ENCODE results near the gene EXT2. TPM values are rescaled to one million over a fixed set of nuclear protein-coding genes. Genes with fewer than 3 reads are reported as not detected.

EXT2 gene
- total and polyA plus RNA-seq, 8 donors, result 14.4 to 36.3 (median 24.9) TPM

GRCh38 chr11:44097821-44098220 lies 2.3 kb downstream of the EXT2 start:
- TF ChIP-seq, protein P1, sequence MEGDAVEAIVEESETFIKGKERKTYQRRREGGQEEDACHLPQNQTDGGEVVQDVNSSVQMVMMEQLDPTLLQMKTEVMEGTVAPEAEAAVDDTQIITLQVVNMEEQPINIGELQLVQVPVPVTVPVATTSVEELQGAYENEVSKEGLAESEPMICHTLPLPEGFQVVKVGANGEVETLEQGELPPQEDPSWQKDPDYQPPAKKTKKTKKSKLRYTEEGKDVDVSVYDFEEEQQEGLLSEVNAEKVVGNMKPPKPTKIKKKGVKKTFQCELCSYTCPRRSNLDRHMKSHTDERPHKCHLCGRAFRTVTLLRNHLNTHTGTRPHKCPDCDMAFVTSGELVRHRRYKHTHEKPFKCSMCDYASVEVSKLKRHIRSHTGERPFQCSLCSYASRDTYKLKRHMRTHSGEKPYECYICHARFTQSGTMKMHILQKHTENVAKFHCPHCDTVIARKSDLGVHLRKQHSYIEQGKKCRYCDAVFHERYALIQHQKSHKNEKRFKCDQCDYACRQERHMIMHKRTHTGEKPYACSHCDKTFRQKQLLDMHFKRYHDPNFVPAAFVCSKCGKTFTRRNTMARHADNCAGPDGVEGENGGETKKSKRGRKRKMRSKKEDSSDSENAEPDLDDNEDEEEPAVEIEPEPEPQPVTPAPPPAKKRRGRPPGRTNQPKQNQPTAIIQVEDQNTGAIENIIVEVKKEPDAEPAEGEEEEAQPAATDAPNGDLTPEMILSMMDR (IDR thresholded peaks at IDR 0.05), result no peak
- Histone ChIP-seq H3K36me3 (no peaks in the 10 kb centered on the region), H3K4me3 (no peak overlapping the region), H3K4me1 (peaks cover 5 to 11% (median 7%) of the 10 kb centered on the region in 3 donors), H3K9me3 (no peaks in the 10 kb centered on the region), H3K27me3 (no peaks in the 10 kb centered on the region), H3K27ac (no peak overlapping the region)
- WGBS, 2 donors, result 83 to 90% methylated on average over 2 of the region's 2 CpGs
- DNase-seq, result no peak
- FAIRE-seq, result no peak
- intact Hi-C loops (cut with DNase I), result loop anchor here in 1 of 3 donors (10.0 kb wide), 1 partner anchor 437 kb away; no protein-coding TSS in a partner anchor
- ATAC-seq, result no peak

- ATAC-seq (no peak), DNase-seq (no peak), FAIRE-seq (no peak)
- Histone ChIP-seq H3K4me1 (peaks cover 0 to 7% (median 6%) of the 10 kb centered on the region in 3 donors), H3K27me3 (no peaks in the 10 kb centered on the region), H3K36me3 (no peaks in the 10 kb centered on the region), H3K4me3 (no peak overlapping the region), H3K27ac (no peak overlapping the region), H3K9me3 (no peaks in the 10 kb centered on the region)
- intact Hi-C loops (cut with DNase I), result loop anchor here in 1 of 3 donors (10.0 kb wide), 1 partner anchor 434 kb away; no protein-coding TSS in a partner anchor
- TF ChIP-seq, protein P1 (IDR thresholded peaks at IDR 0.05), result no peak
- 72 to 88% methylated on average over 2 of the region's 2 CpGs for WGBS, 2 donors
Observed at GRCh38 chr11:44101098-44101497, 5.6 kb downstream of the EXT2 start.

DNA sequence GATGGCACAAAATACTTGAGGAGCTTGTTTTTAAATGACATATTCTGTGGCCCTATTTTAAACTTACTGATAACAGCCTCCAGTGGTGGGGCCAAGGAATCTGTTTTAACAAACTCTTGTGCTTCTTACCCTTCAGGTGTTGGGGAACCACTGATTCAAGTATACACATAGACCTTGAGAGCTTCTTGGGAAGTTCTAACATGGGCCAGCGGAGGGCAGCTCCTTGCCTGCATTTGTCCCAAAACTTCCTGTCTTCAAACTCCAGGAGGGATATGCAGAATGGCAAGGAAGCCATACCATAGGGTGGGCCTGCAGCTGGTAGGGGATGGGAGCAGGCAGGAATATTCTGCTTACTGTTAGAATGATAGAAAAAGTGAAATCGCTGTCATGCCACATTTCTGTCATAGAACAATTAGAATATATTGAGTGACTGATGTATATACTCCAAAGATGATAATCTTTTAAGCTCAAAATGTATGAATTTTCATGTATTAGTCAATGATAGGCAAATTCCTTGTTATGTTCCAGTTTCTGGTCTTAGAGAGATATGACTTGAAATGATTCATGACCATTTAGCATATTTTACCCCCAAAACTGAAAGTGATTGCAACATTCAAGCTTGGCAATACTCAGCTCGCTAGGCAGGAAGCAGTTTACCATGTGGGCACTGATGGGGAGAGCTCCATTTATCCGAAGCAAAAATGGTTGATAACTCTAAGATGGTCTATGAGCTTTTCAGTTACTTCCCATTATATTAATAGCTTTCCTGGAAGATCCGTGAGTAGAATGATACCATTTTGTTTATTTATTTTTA lies 9.2 kb downstream of the EXT2 start:
- FAIRE-seq (no peak), DNase-seq (no peak), ATAC-seq (no peak)
- Histone ChIP-seq H3K27me3 (no peaks in the 10 kb centered on the region), H3K27ac (no peak overlapping the region), H3K4me3 (no peak overlapping the region), H3K4me1 (no peaks in the 10 kb centered on the region), H3K9me3 (no peaks in the 10 kb centered on the region), H3K36me3 (no peaks in the 10 kb centered on the region)
- TF ChIP-seq, protein P1 (IDR thresholded peaks at IDR 0.05), result no peak
- 91 to 94% methylated on average over 5 of the region's 5 CpGs for WGBS, 2 donors
- intact Hi-C loops (cut with DNase I), result loop anchor here in 1 of 3 donors (10.0 kb wide), 1 partner anchor 430 kb away; no protein-coding TSS in a partner anchor

- DNase-seq (no peak), ATAC-seq (no peak), FAIRE-seq (no peak)
- Histone ChIP-seq H3K9me3 (no peaks in the 10 kb centered on the region), H3K4me1 (no peaks in the 10 kb centered on the region), H3K27ac (no peak overlapping the region), H3K27me3 (no peaks in the 10 kb centered on the region), H3K4me3 (no peak overlapping the region), H3K36me3 (no peaks in the 10 kb centered on the region)
- TF ChIP-seq, protein P1 (IDR thresholded peaks at IDR 0.05), result no peak
- intact Hi-C loops (cut with DNase I), result loop anchor here in 1 of 3 donors (10.0 kb wide), 1 partner anchor 427 kb away; no protein-coding TSS in a partner anchor
- WGBS, 2 donors, result 79 to 89% methylated on average over 6 of the region's 6 CpGs
Observed at GRCh38 chr11:44108260-44108659, 12.8 kb downstream of the EXT2 start.

DNA sequence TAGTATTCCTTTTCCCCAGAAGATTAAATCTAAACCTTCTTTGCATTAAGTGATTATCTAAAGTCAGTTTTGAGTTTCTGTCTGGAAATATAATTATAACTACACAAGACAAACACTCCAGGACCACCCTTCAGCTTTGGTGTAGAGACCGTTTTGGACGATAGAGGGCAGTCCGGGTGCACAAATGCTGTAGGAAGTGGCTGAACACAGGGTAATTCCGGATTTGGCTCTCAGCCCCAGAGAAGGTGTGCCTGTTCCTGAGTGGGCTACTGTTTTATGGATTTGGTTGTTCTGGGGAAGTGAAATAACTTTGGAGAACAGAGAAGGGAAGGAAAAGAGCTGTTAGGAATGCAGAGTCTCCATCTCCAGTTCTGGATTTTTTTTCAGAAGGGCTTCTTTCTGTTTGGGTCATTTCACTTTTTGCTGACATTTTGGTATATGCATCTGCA lies 14.8 kb downstream of the EXT2 start:
- Histone ChIP-seq H3K27me3 (no peaks in the 10 kb centered on the region), H3K9me3 (no peaks in the 10 kb centered on the region), H3K4me1 (no peaks in the 10 kb centered on the region), H3K36me3 (peaks cover 0 to 13% (median 0%) of the 10 kb centered on the region in 3 donors), H3K4me3 (no peak overlapping the region), H3K27ac (no peak overlapping the region)
- ATAC-seq (peak in 3 of 4 donors; percentile 83 to 91 (median 88)), FAIRE-seq (no peak), DNase-seq (peak in 3 of 6 donors; percentile 9 to 43 (median 28))
- TF ChIP-seq, protein P1 (IDR thresholded peaks at IDR 0.05), result peak; percentile 19 to 60 (median 37)
- WGBS, 2 donors, result 8 to 10% methylated on average over 4 of the region's 4 CpGs
- intact Hi-C loops (cut with DNase I), result no loop called here

Measured in pancreas (tissue), 10 donors.